Skin epidermis (tissue), 12 donors: ENCODE measurements around the gene P2RX5.
"Not testable (repeated sequence)": the region's sequence is repeated elsewhere in the genome, so short reads cannot be mapped to it uniquely, and the experiment has no call there.

Source experiments
- H3K27ac ChIP-seq, 21 experiments: fragments of 200-600 bp; sonication (generic) in 11 of 21; one replicate each; pipeline ENCODE4 v1.5.0; 2020; ENCODE audit warnings: mild to moderate bottlenecking in 3 of 21, inconsistent platforms in 2 of 21, moderate library complexity in 2 of 21
- H3K4me3 ChIP-seq, 7 experiments: fragments of 200-600 bp; sonication (generic) in 2 of 7; one replicate each; pipeline ENCODE4 v1.5.0; 2020; ENCODE audit warnings: inconsistent platforms in 2 of 7, mild to moderate bottlenecking in 2 of 7, moderate library complexity in 1 of 7

P2RX5 gene, protein sequence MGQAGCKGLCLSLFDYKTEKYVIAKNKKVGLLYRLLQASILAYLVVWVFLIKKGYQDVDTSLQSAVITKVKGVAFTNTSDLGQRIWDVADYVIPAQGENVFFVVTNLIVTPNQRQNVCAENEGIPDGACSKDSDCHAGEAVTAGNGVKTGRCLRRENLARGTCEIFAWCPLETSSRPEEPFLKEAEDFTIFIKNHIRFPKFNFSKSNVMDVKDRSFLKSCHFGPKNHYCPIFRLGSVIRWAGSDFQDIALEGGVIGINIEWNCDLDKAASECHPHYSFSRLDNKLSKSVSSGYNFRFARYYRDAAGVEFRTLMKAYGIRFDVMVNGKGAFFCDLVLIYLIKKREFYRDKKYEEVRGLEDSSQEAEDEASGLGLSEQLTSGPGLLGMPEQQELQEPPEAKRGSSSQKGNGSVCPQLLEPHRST

DNA sequence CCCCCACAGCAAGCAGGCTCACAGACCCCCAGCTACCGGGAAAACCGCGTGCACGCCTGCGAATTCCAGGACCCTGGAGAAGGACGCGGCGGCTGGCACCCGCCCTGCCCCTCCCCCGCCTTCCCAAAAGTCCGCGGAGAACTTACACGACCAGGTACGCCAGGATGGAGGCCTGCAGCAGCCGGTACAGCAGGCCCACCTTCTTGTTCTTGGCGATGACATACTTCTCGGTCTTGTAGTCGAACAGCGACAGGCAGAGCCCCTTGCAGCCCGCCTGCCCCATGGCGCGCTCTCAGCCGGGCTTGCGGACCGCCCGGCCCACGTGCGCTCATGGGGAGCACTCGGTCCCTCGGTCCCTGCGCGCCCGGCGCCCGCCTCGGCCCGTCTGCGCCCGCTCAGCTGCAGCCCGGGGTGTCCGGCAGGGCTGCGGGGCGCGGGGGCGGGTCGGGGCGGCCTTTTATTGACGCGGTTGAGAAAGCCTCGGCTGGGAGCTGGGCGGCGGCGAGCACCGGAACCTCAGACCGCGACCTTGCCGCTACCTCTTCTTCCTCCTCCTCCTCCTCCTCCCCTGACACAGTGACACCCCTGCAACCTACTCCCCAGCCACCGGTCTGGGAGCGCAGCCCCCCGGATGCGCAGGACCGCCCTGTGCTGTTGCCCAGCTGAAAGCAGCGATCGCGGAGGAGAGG is at the start of gene P2RX5:
TSS of gene P2RX5 (minus strand) at position 433 of the 689 bp plus-strand sequence. CDS start at position 283, 150 bp downstream.
- H3K4me3 ChIP-seq, result peak within 1 kb of the TSS; percentile 26 to 47 (median 40)

DNA sequence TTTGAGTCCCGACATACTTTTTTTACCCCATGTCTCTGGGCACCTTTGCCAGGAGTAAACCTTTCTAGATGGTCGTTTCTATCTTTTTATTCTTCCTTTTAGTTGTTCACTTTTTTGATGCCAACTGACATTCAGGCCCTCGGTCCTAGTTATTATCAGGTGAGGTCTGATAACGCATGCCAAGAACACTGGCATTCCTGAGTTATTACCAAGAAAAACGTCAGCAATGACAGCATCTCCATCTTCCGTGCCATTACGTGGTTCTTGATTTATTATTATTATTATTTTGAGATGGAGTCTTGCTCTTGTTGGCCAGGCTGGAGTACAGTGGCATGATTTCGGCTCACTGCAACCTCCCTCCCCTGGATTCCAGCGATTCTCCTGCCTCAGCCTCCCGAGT is 49.1 kb upstream of the P2RX5 start:
- H3K4me3 ChIP-seq, result no peak overlapping the region
- no peak overlapping the region for H3K27ac ChIP-seq

More for the DNA sequence above, at the start of gene P2RX5:
- H3K27ac ChIP-seq, result peak within 1 kb of the TSS in 6 of 21 experiments; percentile 24 to 67 (median 30)

DNA sequence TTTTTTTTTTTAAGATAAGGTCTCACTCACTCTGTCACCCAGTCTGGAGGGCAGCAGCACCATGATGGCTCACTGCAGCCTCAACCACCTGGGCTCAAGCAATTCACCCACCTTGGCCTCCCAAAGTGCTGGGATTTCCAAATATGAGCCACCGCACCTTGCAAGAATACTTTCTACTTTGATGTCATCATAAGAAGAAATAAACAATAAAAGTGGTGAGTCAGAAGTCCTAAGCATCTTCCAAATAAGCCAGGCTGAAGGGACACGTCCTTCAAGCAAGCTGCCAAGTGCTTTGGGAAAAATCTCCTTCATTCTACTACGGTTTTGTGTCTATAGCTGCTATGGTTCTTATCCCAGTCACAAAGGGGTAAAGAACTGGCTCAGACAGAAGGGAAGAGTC is 48.1 kb upstream of the P2RX5 start:
- H3K27ac ChIP-seq, result no peak overlapping the region
- no peak overlapping the region for H3K4me3 ChIP-seq

DNA sequence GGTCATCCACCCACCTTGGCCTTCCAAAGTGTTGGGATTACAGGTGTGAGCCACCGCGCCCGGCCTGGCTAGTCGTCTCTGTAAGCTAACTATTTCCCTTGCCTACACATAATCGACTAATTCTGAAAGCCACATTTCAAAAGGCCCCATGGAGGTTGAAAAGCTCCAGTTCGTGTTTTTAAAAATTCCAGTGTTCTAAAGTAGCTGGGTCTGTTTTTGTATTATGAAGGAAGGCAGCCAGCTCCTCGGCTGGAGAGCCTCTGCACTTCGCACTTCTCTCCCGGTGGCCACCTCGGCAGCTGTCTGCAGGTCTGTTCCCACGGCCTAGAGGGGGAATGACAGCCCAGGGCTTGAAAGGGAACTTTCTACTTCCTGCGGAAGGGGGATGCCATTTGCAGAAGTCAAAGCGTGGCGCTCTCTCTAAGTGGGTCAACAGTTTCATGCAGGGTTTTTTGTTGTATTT is 44.7 kb upstream of the P2RX5 start:
- Histone ChIP-seq H3K4me3 (no peak overlapping the region), H3K27ac (peak overlapping the region in 2 of 21 experiments; percentile 7 to 45)

DNA sequence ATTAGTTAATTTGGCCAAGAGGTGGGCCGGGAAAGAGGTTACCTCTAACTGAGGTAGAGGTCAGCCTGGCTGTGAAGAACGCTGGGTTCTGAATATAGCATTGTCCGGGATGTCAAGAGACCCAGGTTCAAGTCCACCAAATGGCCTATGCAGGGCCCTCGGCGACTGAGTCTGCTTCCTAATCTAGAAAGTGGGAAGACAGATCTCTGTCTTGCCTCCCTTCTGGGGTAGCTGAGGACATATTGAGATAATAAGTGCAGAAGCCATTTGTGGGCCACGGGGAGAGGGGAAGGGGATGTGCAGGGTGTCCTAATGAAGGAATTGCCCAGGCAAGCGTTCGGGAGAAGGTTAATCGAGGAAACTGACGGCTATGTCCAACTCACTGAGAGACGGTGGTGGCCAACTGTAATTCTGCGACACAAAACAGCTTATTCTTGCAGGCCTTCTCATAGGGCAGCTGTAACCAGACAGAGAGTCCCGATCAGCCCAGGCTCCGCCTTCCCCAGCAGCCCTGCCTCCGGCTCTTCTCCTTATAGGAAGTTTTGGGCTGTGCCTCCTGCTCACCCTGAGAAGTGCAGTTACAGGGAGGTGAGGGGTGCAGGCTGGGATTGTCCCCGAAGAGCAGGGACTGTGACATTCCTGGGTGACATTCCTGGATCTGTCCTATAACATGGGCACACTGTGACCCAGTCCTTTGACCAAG is 43.6 kb upstream of the P2RX5 start:
- Histone ChIP-seq H3K4me3 (no peak overlapping the region), H3K27ac (peak overlapping the region in 2 of 21 experiments; percentile 7 to 49)

DNA sequence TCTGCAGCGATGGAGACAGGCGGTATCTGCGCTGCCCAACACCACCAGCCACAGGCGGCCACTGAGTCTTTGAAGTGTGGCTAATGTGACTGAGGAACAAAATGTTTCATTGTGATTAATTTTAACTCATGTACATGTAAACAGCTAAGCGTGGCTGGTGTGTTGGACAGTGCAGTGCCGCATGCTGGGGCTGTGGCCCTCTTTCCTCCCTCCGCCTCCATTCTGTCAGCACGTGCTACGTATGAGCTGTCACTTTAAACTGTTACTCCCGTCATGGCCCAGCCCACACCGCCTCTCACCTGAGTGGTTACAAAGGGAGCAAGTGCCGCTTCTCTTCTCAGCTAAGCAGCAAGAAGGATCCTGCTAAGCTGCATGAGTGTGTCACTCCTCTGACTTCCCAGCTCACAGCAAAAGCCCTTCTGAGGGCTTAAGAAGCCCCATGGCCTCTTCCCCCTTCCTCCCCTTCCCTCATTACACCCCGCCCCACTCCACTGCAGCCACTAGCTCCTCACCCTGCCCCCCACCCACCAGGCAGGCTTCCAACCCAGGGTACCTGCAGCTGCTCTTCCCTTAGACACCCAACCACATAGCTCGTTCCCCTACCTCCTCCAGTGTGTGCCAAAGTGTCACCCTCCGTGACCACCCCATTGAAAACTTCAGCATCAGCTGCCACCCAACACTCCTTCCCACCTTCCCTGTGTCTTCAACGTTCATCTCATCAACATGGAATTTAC is 42.8 kb upstream of the P2RX5 start:
- Histone ChIP-seq H3K4me3 (peak overlapping the region in 1 of 7 experiments; percentile 25), H3K27ac (peak overlapping the region in 7 of 21 experiments; percentile 7 to 49 (median 31))

DNA sequence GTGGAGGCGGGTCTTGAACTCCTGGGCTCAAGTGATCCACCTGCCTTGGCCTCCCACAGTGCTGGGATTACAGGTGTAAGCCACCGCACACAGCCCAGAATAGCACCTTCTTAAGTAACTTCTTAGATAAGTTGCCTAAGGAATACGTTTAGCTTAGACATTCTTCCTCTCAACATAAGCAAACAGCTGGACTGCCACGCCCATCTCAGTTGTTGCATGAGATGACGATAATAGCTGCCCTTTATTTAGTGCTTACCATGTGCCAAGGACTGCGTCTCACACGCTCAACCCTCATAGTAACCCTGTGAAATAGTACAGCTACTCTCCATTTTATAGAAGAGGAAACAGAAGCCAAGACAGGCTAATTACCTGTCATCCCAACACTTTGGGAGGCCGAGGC is 39.6 kb upstream of the P2RX5 start:
- Histone ChIP-seq H3K4me3 (no peak overlapping the region), H3K27ac (no peak overlapping the region)

DNA sequence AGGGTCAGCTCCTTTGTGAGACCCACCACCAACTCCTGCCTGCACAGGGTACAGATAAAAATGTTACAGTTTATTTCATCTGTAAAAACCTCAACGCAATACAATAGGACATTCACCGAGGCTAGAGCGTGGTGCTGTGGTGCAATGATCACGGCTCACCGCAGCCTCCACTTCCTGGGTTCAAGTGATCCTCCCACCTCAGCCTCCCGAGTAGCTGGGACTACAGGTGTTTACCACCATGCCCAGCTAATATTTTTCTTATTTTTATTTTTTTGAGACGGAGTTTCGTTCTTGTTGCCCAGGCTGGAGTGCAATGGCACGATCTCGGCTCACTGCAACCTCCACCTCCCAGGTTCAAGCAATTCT is 38.9 kb upstream of the P2RX5 start:
- not testable (repeated sequence) for H3K4me3 ChIP-seq

DNA sequence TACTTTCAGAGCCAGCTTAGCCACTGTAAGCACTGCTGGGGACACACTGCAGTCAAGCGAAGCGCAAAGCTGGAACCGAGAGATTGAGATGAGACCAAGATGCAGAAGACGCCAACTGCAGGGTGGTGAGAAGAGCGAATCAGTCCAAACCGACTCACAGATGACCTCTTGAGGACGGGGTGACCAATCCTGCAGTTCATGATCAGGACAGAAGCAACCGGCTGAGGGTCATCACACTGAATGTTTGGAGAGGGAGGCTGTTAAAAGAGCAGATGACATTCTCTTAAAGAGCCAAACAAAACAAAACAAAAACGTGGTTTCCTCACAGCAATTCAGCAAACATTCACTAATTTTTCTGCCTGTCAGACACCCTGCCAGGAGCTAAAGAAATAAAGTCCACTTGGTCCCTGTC is 36.3 kb upstream of the P2RX5 start:
- Histone ChIP-seq H3K27ac (no peak overlapping the region), H3K4me3 (no peak overlapping the region)

More for the DNA sequence above, 38.9 kb upstream of the P2RX5 start:
- H3K27ac ChIP-seq, result not testable (repeated sequence)

DNA sequence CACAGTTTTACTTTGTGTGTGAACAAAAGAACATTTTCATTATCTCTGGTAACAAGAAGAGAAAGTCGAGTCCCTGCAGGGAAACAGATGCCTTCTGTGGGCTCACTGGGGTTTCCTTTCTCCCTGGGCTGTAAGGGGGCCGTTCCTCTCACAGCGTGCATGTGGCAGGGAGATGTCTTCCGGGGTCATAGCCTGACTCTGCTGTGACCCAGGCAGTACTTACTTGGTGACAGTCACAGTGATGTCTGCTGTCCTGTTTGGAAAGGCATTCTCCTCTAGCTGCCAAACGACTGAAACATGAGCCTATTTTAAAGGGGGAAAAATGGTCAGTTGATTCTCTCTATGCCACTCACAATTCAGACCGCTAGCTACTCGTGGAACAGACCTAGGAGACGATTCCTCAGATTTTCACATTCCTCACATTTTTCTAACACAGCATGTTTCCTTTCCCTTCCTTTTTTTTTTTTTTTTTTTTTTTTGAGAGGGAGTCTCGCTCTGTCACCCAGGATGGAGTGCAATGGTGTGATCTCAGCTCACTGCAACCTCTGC is 35.0 kb upstream of the P2RX5 start:
- no peak overlapping the region for H3K4me3 ChIP-seq
- H3K27ac ChIP-seq, result no peak overlapping the region

DNA sequence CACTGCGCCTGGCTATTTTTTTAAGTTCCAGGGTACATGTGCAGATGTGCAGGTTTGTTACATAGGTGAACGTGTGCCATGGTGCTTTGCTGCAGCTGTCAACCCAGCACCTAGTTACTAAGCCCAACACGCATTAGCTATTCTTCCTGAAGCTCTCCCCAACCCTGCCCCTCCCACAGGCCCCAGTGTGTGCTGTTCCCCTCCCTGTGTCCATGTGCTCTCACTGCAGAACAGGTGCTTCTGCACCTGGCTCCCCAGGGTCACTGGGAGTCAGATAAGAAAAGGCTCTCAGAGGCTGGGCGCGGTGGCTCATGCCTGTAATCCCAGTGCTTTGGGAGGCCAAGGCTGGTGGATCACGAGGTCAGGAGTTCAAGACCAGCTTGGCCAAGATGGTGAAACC is 33.9 kb upstream of the P2RX5 start:
- no peak overlapping the region for H3K4me3 ChIP-seq
- H3K27ac ChIP-seq, result no peak overlapping the region

DNA sequence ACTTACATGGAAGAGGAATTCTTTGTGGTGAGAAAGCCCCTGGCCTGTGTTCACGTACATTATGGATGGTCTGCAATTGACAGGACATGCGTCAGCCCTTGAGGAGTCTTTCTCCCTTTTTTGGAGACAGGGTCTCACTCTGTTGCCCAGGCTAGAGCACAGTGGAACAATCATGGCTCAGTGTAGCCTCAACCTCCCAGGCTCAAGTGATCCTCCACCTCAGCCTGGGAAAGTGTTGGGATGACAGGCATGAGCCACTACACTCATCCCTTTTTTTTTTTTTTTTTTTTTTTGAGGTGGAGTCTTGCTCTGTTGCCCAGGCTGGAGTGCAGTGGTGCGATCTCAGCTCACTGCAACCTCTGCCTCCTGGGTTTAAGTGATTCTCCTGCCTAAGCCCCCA is 32.1 kb upstream of the P2RX5 start:
- not testable (repeated sequence) for H3K4me3 ChIP-seq, H3K27ac ChIP-seq

DNA sequence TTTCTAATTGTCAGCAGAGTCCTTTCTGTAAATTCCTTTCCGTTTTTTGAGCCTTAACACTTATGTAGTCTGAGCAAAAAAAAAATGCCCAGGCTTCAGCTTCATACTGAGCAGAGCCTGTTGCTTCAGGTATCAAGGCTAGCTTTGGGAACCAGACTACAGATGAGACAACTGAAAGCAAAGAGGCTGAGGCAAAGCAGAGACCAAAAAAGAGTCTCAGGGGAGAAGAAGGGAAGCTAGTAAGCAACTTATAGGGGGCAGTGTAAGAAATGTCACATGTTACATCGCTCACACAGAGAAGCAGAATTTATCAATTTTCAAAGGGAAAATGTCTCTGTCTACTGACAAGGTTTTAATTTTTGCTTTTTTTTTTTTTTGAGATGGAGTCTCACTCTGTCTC is 31.1 kb upstream of the P2RX5 start:
- Histone ChIP-seq H3K4me3 (no peak overlapping the region), H3K27ac (no peak overlapping the region)

DNA sequence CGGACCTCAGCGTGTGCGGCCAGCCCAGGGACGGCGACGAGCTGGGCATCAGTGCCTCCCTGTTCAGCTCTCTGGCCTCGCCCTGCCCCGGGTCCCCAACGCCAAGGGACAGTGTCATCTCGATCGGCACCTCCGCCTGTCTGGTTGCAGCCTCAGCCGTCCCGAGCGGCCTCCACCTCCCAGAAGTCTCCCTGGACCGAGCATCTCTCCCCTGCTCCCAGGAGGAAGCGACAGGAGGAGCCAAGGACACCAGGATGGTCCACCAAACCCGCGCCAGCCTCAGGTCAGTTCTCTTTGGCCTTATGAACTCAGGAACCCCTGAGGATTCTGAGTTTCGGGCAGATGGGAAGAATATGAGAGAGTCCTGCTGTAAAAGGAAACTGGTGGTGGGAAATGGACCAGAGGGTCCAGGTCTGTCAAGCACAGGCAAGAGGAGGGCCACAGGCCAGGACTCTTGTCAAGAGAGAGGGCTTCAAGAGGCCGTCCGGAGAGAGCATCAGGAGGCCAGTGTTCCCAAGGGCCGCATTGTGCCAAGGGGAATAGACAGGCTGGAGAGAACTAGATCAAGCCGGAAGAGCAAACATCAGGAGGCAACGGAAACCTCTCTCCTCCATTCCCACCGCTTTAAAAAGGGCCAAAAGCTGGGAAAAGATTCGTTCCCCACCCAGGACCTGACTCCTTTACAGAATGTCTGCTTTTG is 28.6 kb upstream of the P2RX5 start:
- H3K4me3 ChIP-seq, result peak overlapping the region; percentile 68 to 95 (median 74)
- peak overlapping the region in 13 of 21 experiments; percentile 51 to 95 (median 92) for H3K27ac ChIP-seq

DNA sequence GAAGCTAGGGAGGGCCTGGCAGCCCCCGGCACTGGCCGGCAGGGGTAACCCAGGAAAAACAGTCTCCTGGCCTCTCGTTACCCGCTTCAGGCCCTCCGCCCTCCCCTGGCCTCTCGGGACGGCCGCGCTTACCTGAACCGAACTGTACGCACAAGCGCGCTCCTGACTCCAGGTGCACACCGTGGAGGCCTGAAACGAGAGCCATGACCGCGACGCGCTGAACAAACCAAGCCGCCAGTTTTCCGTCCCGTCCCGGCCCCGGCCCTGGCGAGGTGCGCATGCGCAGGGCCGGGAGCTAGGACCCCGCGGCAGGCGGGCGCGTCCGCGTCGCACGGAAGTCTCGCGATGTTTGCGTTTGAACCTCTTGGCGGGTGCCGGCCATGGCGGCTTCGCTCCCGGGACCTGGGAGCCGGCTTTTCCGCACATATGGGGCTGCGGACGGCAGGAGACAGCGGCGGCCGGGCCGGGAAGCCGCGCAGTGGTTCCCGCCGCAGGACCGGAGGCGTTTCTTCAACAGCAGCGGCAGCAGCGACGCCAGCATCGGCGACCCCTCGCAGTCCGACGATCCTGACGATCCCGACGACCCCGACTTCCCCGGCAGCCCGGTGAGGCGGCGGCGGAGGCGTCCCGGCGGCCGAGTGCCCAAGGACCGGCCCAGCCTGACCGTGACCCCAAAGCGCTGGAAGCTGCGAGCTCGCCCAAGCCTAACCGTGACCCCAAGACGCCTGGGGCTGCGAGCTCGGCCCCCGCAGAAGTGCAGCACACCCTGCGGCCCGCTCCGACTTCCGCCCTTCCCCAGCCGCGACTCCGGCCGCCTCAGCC is 27.8 kb upstream of the P2RX5 start, which contains the start of gene HASPIN:
TSS of gene HASPIN (plus strand) at position 348 of the 822 bp plus-strand sequence. CDS start at position 381, 33 bp downstream.
- peak within 1 kb of the TSS; percentile 68 to 95 (median 74) for H3K4me3 ChIP-seq
- peak within 1 kb of the TSS in 20 of 21 experiments; percentile 74 to 96 (median 90) for H3K27ac ChIP-seq

DNA sequence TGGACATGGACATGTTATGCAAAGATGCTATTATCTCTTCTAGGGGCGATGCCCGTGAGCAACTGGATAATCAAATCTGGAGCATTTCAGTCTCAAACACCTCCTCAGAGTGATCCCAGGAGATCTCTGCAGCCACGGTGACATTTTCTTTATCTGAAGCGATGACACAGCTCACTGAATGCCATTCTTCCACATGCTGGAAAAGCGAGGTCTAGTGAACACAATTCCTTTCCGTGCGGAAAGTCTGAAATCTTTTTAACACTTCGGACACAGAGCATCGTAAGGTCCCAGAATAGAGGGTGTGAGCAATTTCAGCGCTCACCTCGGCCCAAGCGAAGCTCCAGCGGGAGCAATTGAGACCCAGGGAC is 27.2 kb upstream of the P2RX5 start:
- H3K27ac ChIP-seq, result peak overlapping the region in 20 of 21 experiments; percentile 74 to 96 (median 90)
- H3K4me3 ChIP-seq, result peak overlapping the region; percentile 68 to 95 (median 74)

DNA sequence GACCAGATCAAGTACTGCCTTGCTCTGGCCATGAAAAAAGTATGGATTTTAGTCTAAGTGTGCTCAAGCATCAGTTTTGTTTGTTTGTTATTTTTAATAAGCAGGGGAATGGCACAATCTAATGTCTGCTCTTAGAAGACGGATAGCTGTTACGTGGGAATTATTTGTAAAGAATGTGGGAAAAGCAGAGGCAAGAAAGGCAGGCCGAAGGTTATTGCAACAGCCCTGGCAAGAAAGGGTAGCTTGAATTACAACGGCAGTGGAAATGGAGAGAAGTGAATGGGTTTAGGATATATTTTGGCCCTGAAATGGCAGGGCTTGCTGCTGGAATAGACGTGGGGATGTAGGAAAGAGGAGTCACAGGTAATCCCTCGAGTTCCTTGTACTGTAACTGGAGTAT is 26.8 kb upstream of the P2RX5 start:
- H3K4me3 ChIP-seq, result peak overlapping the region; percentile 68 to 95 (median 74)
- peak overlapping the region in 18 of 21 experiments; percentile 81 to 96 (median 90) for H3K27ac ChIP-seq

DNA sequence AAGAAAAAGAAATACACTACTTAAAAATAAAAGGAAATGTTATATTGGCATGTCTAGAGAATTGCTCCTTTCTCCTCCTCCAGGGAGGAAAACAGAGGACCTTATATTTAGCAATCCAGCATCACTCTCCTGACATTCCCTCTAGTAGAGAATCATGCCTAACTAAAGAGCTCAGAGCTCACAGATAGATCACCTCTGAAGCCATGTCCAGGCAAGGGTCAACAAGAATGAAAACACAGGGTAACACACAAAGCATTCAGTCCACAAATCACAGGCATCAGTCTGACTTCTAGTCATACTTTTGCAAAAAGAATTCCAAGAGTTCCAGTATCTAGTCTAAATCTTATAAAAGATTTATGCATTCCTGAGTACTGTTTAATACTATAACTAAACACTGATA is 23.3 kb upstream of the P2RX5 start:
- Histone ChIP-seq H3K27ac (no peak overlapping the region), H3K4me3 (no peak overlapping the region)
